NB4 (cell line): ENCODE data around the gene SESTD1.

Experiments
- DNase-seq: peaks from one replicate; pipeline ENCODE4 v3.0.0; 2010; ENCODE audit warnings: low read depth
- H3K4me3 ChIP-seq: one replicate; pipeline ENCODE4 v1.5.1; 2011; ENCODE audit warnings: mild to moderate bottlenecking, low read depth, low read length, moderate library complexity
- CTCF ChIP-seq: IDR thresholded peaks from one replicate; pipeline ENCODE4 v1.5.1; 2012; ENCODE audit warnings: low read depth, low read length
- MAX ChIP-seq: IDR thresholded peaks from 2 replicates; pipeline ENCODE4 v1.6.1; 2011; ENCODE audit warnings: low read depth, low read length
- MYC ChIP-seq: IDR thresholded peaks from 2 replicates; pipeline ENCODE4 v1.6.1; 2011; ENCODE audit warnings: low read depth, low read length
- POLR2A ChIP-seq: IDR thresholded peaks from 2 replicates; pipeline ENCODE4 v1.6.1; 2011; ENCODE audit warnings: mild to moderate bottlenecking; ENCODE audit not compliant: insufficient read length; ENCODE audit errors: extremely low read depth

Gene SESTD1

DNA sequence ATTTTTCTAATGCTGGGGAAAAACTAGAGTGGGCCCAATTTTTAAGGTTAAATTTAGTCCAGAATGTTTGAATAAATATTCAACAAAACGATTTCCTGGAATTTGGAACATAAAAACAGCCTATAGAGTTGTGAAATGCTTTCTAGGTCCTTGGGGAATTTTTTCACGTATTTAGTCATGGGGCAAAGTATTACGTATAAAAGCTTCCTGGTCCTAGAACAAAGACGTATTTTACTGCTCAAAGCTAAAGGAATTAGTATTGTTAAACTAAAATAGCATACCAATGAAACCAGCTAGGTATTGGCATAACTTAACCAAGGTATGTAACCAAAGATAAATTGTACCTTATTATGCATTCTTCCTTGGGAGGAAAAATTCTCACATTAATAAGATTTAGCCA is 1.6 kb downstream of the SESTD1 start:
- TF ChIP-seq POLR2A (no peak), CTCF (no peak), MAX (no peak), MYC (no peak)

GRCh38 chr2:179262077-179262660 is 2.5 kb downstream of the SESTD1 start:
- no peak overlapping the region for H3K4me3 ChIP-seq

More for the DNA sequence above, 1.6 kb downstream of the SESTD1 start:
- peak overlapping the region; percentile 52 for H3K4me3 ChIP-seq
- peak; percentile 12 for DNase-seq

GRCh38 chr2:179261151-179261825 is 3.3 kb downstream of the SESTD1 start:
- H3K4me3 ChIP-seq, result no peak overlapping the region
- TF ChIP-seq POLR2A, result no peak
- no peak for TF ChIP-seq MYC
- no peak for DNase-seq

More at GRCh38 chr2:179262077-179262660, 2.5 kb downstream of the SESTD1 start:
- no peak for DNase-seq
- no peak for TF ChIP-seq MAX

GRCh38 chr2:179260224-179260623 is 4.4 kb downstream of the SESTD1 start:
- TF ChIP-seq CTCF (no peak), MAX (no peak), POLR2A (no peak), MYC (no peak)
- no peak for DNase-seq
- H3K4me3 ChIP-seq, result no peak overlapping the region

DNA sequence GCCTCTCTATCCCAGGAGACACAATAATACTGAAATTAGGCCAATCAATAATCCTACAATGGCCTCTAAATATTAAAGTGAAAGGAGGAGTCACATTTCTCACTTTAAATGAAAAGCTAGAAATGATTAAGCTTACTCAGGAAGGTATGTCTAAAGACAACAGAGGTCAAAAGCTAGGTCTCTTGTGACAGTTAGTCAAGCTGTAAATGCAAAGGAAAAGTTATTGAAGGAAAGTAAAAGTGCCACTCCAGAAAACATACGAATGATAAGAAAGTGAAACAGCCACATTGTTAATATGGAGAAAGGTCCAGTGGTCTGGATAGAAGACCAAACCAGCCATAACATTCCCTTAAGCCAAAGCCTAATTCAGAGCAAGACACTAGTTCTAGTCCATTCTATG is 9.5 kb downstream of the SESTD1 start:
- DNase-seq, result no peak
- H3K4me3 ChIP-seq, result no peak overlapping the region
- no peak for TF ChIP-seq MAX
- TF ChIP-seq POLR2A, result no peak
- TF ChIP-seq MYC, result no peak
- no peak for TF ChIP-seq CTCF

DNA sequence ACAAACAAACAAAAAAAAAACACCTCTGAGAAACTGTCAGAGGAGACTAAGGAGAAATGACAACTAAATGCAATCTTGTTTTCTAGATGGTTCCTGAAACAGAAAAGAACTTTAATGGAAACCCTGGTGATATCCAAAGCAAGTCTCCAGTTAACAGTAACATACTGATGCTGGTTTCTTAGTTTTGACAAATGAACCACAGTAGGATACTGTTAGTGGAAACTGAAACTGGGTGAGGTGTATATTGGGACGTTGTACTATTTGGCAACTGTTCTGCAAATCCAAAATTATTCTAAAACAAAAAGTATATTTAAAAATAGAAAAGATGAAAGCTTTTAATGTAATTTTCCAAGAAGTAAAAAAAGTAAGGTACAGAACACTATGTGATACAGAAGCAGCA is 11.4 kb downstream of the SESTD1 start:
- TF ChIP-seq MAX (no peak), POLR2A (no peak), MYC (no peak), CTCF (no peak)
- no peak overlapping the region for H3K4me3 ChIP-seq
- no peak for DNase-seq

DNA sequence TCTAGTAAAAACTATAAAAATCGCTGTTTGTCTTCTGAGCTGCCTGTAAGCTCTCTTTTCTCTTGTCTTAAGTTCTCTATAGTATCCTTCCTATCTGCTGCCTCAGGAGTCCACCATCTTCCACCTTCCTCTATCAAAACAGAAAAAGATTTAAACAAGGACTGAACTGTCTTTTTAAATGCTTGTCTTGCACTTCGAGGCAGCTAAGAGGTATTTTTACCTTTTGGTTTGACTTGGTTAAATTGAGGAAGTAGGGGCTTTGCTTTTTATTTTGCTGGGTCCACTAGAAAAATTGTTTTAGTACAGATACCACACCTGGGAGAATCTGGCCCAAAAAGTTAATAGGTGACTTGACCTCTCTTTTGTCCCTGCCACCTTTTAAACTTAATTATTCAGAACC is 12.2 kb downstream of the SESTD1 start:
- no peak for TF ChIP-seq MYC
- TF ChIP-seq POLR2A, result no peak
- TF ChIP-seq MAX, result no peak
- no peak for TF ChIP-seq CTCF
- DNase-seq, result no peak
- H3K4me3 ChIP-seq, result no peak overlapping the region
